Measurements from ENCODE around the gene SIRPG. TPM values are rescaled to one million over a fixed set of nuclear protein-coding genes. Genes with fewer than 3 reads are reported as not detected.
"Not testable (repeated sequence)": the region's sequence is repeated elsewhere in the genome, so short reads cannot be mapped to it uniquely, and the experiment has no call there.

SIRPG gene
- total and polyA plus RNA-seq, 12 donors: 0.10 to 1.9 TPM; not detected in 10

DNA sequence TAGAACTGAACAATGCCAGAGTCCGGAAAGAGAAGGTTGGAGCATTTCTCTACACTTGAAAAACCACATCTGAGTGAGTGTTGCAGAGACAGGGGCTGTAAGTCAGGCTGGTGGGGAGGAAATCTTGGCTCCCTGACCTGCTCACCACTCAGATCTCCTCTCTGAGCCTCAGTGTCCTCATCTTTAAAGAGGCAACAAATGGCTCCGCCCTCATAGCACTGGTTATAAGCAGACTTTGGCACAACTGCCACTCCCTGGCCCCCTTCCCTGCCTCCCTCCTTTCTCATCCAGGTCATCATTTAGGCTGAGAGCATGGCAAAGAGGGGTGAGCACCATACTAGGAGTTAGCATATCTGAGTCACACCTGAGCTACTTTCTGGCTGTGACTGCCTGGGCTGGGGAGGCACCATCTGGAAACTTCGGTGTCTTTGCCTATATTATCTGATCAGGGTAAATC lies 10.6 kb downstream of the SIRPG start:
- TF ChIP-seq, protein P1, sequence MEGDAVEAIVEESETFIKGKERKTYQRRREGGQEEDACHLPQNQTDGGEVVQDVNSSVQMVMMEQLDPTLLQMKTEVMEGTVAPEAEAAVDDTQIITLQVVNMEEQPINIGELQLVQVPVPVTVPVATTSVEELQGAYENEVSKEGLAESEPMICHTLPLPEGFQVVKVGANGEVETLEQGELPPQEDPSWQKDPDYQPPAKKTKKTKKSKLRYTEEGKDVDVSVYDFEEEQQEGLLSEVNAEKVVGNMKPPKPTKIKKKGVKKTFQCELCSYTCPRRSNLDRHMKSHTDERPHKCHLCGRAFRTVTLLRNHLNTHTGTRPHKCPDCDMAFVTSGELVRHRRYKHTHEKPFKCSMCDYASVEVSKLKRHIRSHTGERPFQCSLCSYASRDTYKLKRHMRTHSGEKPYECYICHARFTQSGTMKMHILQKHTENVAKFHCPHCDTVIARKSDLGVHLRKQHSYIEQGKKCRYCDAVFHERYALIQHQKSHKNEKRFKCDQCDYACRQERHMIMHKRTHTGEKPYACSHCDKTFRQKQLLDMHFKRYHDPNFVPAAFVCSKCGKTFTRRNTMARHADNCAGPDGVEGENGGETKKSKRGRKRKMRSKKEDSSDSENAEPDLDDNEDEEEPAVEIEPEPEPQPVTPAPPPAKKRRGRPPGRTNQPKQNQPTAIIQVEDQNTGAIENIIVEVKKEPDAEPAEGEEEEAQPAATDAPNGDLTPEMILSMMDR (IDR thresholded peaks at IDR 0.05): no peak
- Histone ChIP-seq H3K27ac (no peak overlapping the region), H3K9me3 (no peaks in the 10 kb centered on the region), H3K27me3 (peaks cover 0 to 20% (median 4%) of the 10 kb centered on the region in 7 donors), H3K4me1 (peaks cover 0 to 13% (median 0%) of the 10 kb centered on the region in 9 donors), H3K4me3 (no peak overlapping the region), H3K36me3 (no peaks in the 10 kb centered on the region)
- ATAC-seq: no peak
- no peak for DNase-seq
- intact Hi-C loops (cut with DNase I): no loop called here
- 88 to 90% methylated on average over 3 of the region's 3 CpGs for WGBS, 2 donors

DNA sequence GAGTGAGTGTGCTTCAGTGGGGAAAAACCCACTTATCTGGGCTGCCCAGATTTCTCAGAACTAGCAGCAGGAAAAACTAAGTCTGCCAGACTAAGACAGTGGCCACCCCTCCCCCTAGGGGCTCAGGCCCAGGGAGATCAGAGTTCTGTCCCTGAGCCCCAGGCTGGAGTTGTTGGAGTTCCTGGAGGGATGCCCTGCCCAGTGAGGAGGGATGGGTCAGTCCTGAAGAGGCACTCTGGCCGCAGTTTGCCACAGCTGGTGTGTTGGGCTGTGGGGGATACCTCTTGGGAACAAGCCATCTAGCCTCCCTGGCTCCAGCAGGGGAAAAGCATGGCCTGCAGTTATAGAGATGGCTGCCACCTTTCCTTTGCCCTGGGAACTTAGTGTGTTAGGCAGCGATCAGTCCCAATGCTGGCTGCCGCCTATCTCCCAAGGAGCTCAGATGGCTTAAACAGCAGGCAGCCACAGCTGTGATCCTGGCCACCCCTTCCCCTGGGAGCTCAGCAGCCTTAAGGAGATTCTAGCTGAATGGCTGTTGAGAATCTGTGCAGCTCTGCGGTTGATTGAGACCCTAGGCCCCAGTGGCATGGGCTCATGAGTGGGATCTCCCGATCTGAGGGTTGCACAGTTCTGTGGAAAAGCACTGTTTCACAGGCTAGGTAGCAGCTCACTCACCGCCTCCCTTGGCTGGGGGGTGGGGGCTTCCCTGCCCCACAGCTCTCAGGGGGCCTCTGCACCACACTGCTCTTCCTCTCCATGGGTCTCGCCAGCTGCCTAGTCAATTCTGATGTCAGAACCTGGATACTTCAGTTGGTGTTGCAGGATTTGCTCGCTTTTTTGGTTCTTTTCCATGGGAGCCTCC lies 13.2 kb downstream of the SIRPG start:
- TF ChIP-seq, protein P1 (IDR thresholded peaks at IDR 0.05): no peak
- H3K4me1 ChIP-seq: no peaks in the 10 kb centered on the region
- H3K27me3 ChIP-seq: peaks cover 0 to 20% (median 4%) of the 10 kb centered on the region in 7 donors
- DNase-seq: no peak
- no peak overlapping the region for H3K27ac ChIP-seq
- peaks cover 0 to 23% (median 0%) of the 10 kb centered on the region in 11 donors for H3K9me3 ChIP-seq
- WGBS, 2 donors: 84 to 87% methylated on average over 8 of the region's 8 CpGs
- no peak for ATAC-seq
- H3K4me3 ChIP-seq: no peak overlapping the region
- intact Hi-C loops (cut with DNase I): no loop called here
- H3K36me3 ChIP-seq: no peaks in the 10 kb centered on the region

DNA sequence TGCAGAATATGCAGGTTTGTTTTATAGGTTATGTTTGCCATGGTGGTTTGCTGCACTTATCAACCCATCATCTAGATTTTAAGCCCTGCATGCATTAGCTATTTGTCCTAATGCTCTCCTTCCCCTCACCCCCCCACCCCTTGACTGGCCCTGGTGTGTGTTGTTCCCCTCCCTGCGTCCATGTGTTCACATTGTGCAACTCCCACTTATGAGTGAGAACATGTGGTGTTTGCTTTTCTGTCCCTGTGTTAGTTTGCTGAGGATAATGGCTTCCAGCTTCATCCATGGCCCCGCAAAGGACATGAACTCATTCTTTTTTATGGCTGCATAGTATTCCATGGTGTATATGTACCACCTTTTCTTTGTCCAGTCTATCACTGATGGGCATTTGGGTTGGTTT lies 18.9 kb downstream of the SIRPG start:
- intact Hi-C loops (cut with DNase I): not testable (repeated sequence)

DNA sequence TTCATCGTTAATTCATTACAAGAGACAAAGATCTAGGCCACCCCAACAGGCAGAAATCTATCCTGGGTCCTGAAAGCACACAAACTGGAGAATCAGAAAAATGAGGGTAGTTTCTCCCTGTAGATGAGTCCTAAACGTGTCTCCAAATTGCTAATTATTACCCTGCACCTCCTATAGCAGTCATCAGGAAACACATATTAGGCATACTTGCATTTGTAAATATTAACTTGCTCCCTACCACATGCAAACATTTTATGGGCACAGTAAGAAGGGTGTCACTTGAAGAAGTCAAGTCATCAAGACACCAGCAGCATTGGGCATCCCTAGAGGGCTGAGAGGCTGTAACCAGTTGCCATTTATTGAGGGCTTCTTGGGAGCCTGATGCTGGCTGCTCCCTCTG lies 19.8 kb downstream of the SIRPG start:
- peaks cover 0 to 28% (median 0%) of the 10 kb centered on the region in 11 donors for H3K9me3 ChIP-seq
- no peaks in the 10 kb centered on the region for H3K4me1 ChIP-seq
- TF ChIP-seq, protein P1 (IDR thresholded peaks at IDR 0.05): no peak
- WGBS, 2 donors: 73% methylated on average over 2 of the region's 2 CpGs
- no peak overlapping the region for H3K27ac ChIP-seq
- ATAC-seq: no peak
- intact Hi-C loops (cut with DNase I): no loop called here
- H3K4me3 ChIP-seq: no peak overlapping the region
- H3K36me3 ChIP-seq: no peaks in the 10 kb centered on the region
- DNase-seq: no peak
- no peaks in the 10 kb centered on the region for H3K27me3 ChIP-seq

More for the DNA sequence above, 18.9 kb downstream of the SIRPG start:
- H3K9me3 ChIP-seq: peaks cover 0 to 28% (median 0%) of the 10 kb centered on the region in 11 donors
- not testable (repeated sequence) for ATAC-seq, H3K4me3 ChIP-seq, H3K36me3 ChIP-seq, H3K4me1 ChIP-seq, H3K27ac ChIP-seq, H3K27me3 ChIP-seq, DNase-seq
- 84 to 91% methylated on average over 2 of the region's 2 CpGs for WGBS, 2 donors

DNA sequence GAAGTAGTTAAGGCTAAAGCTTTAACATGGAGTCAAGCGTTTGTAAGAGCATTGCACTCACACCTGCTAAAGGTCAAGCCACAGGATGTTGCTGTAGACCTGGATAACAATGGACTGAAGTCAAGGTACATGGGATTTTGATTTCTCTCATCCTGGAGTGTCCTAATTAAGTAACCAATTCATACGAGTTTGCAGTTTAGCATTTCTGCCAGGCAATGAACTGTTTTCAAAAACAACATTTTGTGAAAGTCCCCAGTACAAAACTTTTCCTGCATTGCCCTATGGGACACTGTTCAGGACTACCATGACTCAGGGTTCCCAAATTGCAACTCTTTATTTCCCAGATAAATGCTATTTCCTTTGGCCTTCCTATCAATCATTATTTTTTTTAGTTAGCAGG lies 20.4 kb downstream of the SIRPG start:
- peaks cover 0 to 28% (median 0%) of the 10 kb centered on the region in 11 donors for H3K9me3 ChIP-seq
- intact Hi-C loops (cut with DNase I): no loop called here
- no peaks in the 10 kb centered on the region for H3K27me3 ChIP-seq
- H3K27ac ChIP-seq: no peak overlapping the region
- no peaks in the 10 kb centered on the region for H3K4me1 ChIP-seq
- TF ChIP-seq, protein P1 (IDR thresholded peaks at IDR 0.05): no peak
- no peak overlapping the region for H3K4me3 ChIP-seq
- 52 to 59% methylated on average over 2 of the region's 2 CpGs for WGBS, 2 donors
- no peaks in the 10 kb centered on the region for H3K36me3 ChIP-seq
- DNase-seq (no peak), ATAC-seq (no peak)

Data from heart right ventricle (tissue), 16 donors.